ENCODE data around the gene PTPRN2. TPM values are rescaled to one million over a fixed set of nuclear protein-coding genes. Genes with fewer than 3 reads are reported as not detected.

PTPRN2 gene
- total and polyA plus RNA-seq, 2 experiments from 2014 or later: 0.28 TPM; not detected in 1

GRCh38 chr7:157801971-157802675 is 785.5 kb downstream of the PTPRN2 start:
- Histone ChIP-seq H3K27me3 (no peaks in the 10 kb centered on the region), H3K27ac (no peak overlapping the region), H3K9me3 (ENCODE audit: low read depth) (no peaks in the 10 kb centered on the region), H3K4me3 (no peak overlapping the region), H3K4me1 (ENCODE audit: low read depth) (no peaks in the 10 kb centered on the region), H3K36me3 (no peaks in the 10 kb centered on the region)
- no peak for DNase-seq (ENCODE audit: low read depth in 1 of 2, low spot score in 1 of 2)
- TF ChIP-seq CTCF (IDR thresholded peaks at IDR 0.05; ENCODE audit: low read depth, low read length): no peak

GRCh38 chr7:157801113-157801512 is 786.5 kb downstream of the PTPRN2 start:
- Histone ChIP-seq H3K27me3 (no peaks in the 10 kb centered on the region), H3K9me3 (ENCODE audit: low read depth) (no peaks in the 10 kb centered on the region), H3K36me3 (no peaks in the 10 kb centered on the region), H3K4me3 (no peak overlapping the region), H3K4me1 (ENCODE audit: low read depth) (no peaks in the 10 kb centered on the region), H3K27ac (no peak overlapping the region)
- DNase-seq (ENCODE audit: low read depth in 1 of 2, low spot score in 1 of 2): no peak
- TF ChIP-seq CTCF (IDR thresholded peaks at IDR 0.05; ENCODE audit: low read depth, low read length): no peak

- no peak overlapping the region for H3K27ac ChIP-seq
- H3K36me3 ChIP-seq: no peaks in the 10 kb centered on the region
- H3K4me3 ChIP-seq: no peak overlapping the region
- DNase-seq (ENCODE audit: low read depth in 1 of 2, low spot score in 1 of 2): no peak
- H3K9me3 ChIP-seq (ENCODE audit: low read depth): no peaks in the 10 kb centered on the region
- TF ChIP-seq CTCF (IDR thresholded peaks at IDR 0.05; ENCODE audit: low read depth, low read length): no peak
- no peaks in the 10 kb centered on the region for H3K4me1 ChIP-seq (ENCODE audit: low read depth)
- no peaks in the 10 kb centered on the region for H3K27me3 ChIP-seq
These were observed 787.3 kb downstream of the PTPRN2 start for GRCh38 chr7:157800281-157800680.

GRCh38 chr7:157799076-157799685 is 788.4 kb downstream of the PTPRN2 start:
- H3K27me3 ChIP-seq: no peaks in the 10 kb centered on the region
- H3K4me3 ChIP-seq: no peak overlapping the region
- H3K36me3 ChIP-seq: no peaks in the 10 kb centered on the region
- no peak overlapping the region for H3K27ac ChIP-seq
- DNase-seq (ENCODE audit: low read depth in 1 of 2, low spot score in 1 of 2): no peak
- H3K9me3 ChIP-seq (ENCODE audit: low read depth): no peaks in the 10 kb centered on the region
- no peak for TF ChIP-seq CTCF (IDR thresholded peaks at IDR 0.05; ENCODE audit: low read depth, low read length)
- no peaks in the 10 kb centered on the region for H3K4me1 ChIP-seq (ENCODE audit: low read depth)

GRCh38 chr7:157797361-157797760 is 790.3 kb downstream of the PTPRN2 start:
- no peak overlapping the region for H3K27ac ChIP-seq
- H3K36me3 ChIP-seq: no peaks in the 10 kb centered on the region
- H3K27me3 ChIP-seq: no peaks in the 10 kb centered on the region
- DNase-seq (ENCODE audit: low read depth in 1 of 2, low spot score in 1 of 2): no peak
- TF ChIP-seq CTCF (IDR thresholded peaks at IDR 0.05; ENCODE audit: low read depth, low read length): no peak
- H3K9me3 ChIP-seq (ENCODE audit: low read depth): no peaks in the 10 kb centered on the region
- no peak overlapping the region for H3K4me3 ChIP-seq
- no peaks in the 10 kb centered on the region for H3K4me1 ChIP-seq (ENCODE audit: low read depth)

Measured in cardiac muscle cell (in vitro differentiated cells and primary cell).